ENCODE measurements around the gene PTEN. TPM values are rescaled to one million over a fixed set of nuclear protein-coding genes. Genes with fewer than 3 reads are reported as not detected.

PTEN gene
- total and polyA plus RNA-seq, 2 experiments from 2014 or later = 20.8 to 64.0 TPM

GRCh38 chr10:87842776-87843497 is 20.5 kb upstream of the PTEN start (continued):
- no peak for TF ChIP-seq ZNF462 (CRISPR knock-in tag; IDR thresholded peaks at IDR 0.05)
- no peak for TF ChIP-seq REST (IDR thresholded peaks at IDR 0.05; ENCODE audit: unreplicated experiment)

- Histone ChIP-seq H3K36me3 (ENCODE audit: insufficient read depth) (no peaks in the 10 kb centered on the region), H4K20me1 (replicated peaks; ENCODE audit: insufficient read depth) (no peaks in the 10 kb centered on the region), H3K9me2 (ENCODE audit: insufficient read depth) (no peaks in the 10 kb centered on the region), H3K27ac (ENCODE audit: low read depth) (no peak overlapping the region), H3K4me2 (no peak overlapping the region), H2AFZ (peak overlapping the region; percentile 7; the same call in 1 of the 2 replicates), H3F3A (replicated peaks; ENCODE audit: low read depth) (no peaks in the 10 kb centered on the region), H3K4me1 (ENCODE audit: insufficient read depth) (no peaks in the 10 kb centered on the region), H3K27me3 (ENCODE audit: insufficient read depth) (no peaks in the 10 kb centered on the region), H3K79me2 (replicated peaks; ENCODE audit: insufficient read depth) (no peaks in the 10 kb centered on the region), H3K4me3 (no peak overlapping the region)
- Mint-ChIP-seq H3K4me3 (no peak overlapping the region), H3K27me3 (ENCODE audit: insufficient read depth, low read depth, poor library complexity) (no peaks in the 10 kb centered on the region), H3K4me1 (no peaks in the 10 kb centered on the region), H3K9me3 (no peaks in the 10 kb centered on the region), H3K27ac (no peak overlapping the region), H3K36me3 (ENCODE audit: low read depth) (no peaks in the 10 kb centered on the region)
- DNase-seq (ENCODE audit: low spot score) (no peak), ATAC-seq (no peak)
- TF ChIP-seq CREB1 (CRISPR knock-in tag; IDR thresholded peaks at IDR 0.05; ENCODE audit: low read depth) (0 out of 2 replicates have a peak, but pooled peaks have one; percentile 17), ZNF331 (CRISPR knock-in tag; IDR thresholded peaks at IDR 0.05; ENCODE audit: low read depth) (no peak)
Measured at GRCh38 chr10:87843714-87844113, 19.7 kb upstream of the PTEN start.

Data from GM23338 (cell line).